CD4-positive, alpha-beta T cell treated with Interferon alpha-2 for 1 hour (primary cell): ENCODE measurements around the gene BLOC1S3.

ENCODE experiments used
- DNase-seq, 2 donors: peaks; one replicate each; pipeline ENCODE4 v3.0.0-alpha.2; 2020 to 2022

The BLOC1S3 gene

DNA sequence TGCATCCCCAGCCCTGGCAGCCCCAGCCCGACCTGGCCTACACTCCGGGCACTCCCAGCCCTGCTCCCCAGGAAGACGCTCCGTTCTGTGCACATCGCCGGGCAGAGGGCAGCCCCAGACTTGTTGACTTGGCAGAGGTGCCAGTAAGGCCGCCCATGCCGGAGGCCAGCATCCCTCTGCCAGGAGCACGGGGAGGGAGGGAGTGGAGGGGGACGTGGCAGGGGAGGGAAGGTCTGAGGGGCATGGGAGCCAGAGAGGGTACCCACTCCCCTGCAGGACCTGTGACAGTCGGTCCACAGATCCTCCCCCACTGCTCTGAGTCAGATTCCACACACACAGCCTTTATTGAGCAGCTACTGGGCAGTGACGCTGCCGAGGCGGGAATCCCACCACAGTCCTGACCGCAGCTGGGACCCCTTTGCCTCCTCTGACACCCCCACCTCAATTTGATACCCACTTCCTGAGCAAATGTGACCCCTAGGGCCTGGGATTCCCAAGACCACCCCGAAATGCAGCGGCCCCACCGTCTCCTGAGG, 15.9 kb upstream of the BLOC1S3 start:
- no peak for DNase-seq

DNA sequence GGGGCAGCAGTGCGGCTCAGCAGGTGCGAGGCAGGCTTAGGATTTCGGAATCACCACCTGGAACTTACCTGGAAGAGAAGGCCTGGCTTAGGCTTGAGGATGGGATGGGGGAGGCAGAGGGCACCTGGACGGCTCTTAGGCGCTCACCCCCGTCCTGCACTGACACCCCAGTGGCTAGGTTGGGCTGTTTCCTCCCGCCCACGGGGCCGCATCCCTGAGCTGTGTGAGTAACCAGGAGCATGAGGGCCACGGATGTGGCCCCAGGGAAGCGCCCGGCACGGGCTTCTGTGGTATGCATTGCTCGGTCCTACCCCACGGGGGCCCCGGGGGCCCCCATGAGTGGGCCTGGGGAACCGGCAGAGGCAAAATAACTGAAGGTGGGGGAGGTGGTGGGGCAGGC, 15.4 kb upstream of the BLOC1S3 start:
- no peak for DNase-seq

GRCh38 chr19:45163751-45164460, 14.7 kb upstream of the BLOC1S3 start:
- no peak for DNase-seq

GRCh38 chr19:45164577-45165335, 13.8 kb upstream of the BLOC1S3 start:
- peak; percentile 49 to 68 for DNase-seq

- no peak for DNase-seq
These were observed 11.8 kb upstream of the BLOC1S3 start for GRCh38 chr19:45166723-45167252.

- DNase-seq = peak in 1 of 2 donors; percentile 18
These were observed 9.7 kb upstream of the BLOC1S3 start for GRCh38 chr19:45168767-45169351.

- no peak for DNase-seq
These were observed 9.0 kb upstream of the BLOC1S3 start for GRCh38 chr19:45169602-45170001.

DNA sequence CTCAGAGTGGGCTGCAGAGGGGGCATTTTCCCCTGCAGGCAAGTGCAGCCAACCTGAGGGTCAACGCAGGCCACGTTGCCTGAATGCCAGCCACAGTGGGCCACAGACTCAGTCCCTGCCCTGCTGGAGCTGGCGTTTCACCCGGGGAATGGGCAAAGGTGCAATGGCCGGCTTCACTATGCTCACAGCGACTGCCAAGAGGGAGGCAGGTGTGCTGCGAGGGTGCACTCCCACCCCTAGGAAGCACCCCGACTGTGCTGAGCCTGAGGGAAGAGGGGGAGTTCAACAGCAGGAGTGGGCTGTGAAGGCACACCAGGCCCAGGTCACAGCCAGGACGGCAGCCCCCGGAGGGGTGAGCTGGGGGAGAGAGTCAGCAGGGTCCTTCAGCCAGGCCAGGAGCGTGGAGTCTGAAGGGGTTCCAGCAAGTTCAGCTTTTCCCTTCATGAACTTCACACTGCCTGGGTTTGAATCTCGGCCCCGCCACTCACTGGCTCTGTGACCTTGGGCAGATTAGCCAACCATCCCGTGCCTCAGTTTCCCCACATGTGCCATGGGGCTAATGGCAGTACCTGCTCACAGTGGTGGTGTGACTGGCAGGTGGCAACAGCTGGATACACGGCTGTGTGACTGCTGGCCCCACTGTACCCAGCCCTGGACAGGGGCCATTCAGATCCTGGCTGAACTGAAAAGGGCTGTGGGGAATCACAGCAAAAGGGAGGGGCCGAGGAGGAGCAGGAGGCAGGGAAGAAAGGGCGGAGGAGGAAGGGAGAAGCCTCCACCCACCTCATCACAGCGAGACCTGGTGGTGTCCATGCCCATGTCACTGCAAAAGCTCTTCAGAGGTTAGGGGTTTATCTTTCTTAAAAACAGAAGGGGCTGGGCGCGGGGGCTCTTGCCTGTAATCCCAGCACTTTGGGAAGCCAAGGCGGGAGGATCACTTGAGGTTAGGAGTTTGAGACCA, 8.2 kb upstream of the BLOC1S3 start:
- no peak for DNase-seq

DNA sequence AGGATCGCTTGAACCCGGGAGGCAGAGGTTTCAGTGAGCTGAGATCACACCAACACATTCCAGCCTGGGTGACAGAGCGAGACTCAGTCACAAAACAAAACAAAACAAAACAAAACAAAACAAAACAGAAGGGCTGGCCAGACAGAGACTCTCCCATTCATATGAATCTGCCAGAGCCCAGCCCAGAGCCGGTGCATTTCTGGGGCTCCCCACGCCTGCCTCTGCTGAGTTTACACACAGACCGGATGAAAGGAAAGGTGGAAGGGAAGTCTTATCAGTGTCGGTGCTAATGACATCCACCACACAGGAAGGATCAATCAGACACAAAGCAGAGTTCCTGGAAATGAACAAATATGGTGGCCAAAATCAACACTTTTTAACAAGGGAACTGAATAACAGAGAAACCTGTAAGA, 7.4 kb upstream of the BLOC1S3 start:
- peak; percentile 63 to 84 for DNase-seq

DNA sequence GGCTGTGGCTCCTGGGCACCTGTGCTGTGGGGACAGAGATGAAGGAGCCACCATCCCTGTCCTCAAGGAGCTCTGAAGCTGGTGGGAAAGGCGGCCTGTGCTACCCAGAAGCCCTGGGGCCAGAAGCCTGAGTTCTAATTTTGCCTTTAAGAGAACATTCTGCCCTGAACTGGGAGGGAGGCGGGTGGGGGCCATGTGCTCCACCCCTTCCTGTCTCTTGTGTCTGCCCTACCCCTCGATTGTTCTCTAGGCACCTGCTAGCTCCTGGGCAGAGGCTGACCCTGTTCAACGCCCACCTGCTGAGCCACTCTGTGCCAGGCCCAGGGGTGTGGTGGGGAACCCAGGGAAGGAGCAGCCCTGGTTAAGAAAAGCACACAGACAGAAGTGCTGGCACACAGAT, 6.4 kb upstream of the BLOC1S3 start:
- DNase-seq = peak in 1 of 2 donors; percentile 54

GRCh38 chr19:45172611-45173208, 5.9 kb upstream of the BLOC1S3 start:
- no peak for DNase-seq

DNA sequence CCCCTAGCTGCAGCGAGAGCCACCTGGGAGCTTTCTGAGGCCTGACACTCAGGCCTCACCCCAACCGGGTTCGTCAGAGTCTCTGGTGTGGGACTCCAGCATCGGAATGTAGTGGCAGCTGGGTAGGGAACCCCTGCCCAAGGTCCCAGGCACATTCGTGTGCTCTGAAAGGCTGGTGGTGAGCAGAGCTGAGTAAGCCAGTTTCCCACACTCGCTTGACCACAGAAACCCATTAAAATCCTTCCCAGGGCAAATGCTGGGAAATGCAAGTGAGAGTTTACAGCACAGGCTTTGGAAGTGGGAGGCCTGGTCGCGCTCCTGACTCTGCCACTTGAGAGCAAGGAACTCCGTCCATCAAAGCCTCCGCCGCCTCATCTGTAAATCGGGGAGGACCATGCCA, 4.8 kb upstream of the BLOC1S3 start:
- no peak for DNase-seq

- DNase-seq = no peak
These were observed 2.9 kb upstream of the BLOC1S3 start for GRCh38 chr19:45175515-45176345.

- no peak for DNase-seq
These were observed 745 bp upstream of the BLOC1S3 start, which contains the start of gene TRAPPC6A for GRCh38 chr19:45177817-45178261. Gene TRAPPC6A, minus strand, starts transcription at chr19:45178237. Its CDS starts 19 bp downstream, at chr19:45178218.

DNA sequence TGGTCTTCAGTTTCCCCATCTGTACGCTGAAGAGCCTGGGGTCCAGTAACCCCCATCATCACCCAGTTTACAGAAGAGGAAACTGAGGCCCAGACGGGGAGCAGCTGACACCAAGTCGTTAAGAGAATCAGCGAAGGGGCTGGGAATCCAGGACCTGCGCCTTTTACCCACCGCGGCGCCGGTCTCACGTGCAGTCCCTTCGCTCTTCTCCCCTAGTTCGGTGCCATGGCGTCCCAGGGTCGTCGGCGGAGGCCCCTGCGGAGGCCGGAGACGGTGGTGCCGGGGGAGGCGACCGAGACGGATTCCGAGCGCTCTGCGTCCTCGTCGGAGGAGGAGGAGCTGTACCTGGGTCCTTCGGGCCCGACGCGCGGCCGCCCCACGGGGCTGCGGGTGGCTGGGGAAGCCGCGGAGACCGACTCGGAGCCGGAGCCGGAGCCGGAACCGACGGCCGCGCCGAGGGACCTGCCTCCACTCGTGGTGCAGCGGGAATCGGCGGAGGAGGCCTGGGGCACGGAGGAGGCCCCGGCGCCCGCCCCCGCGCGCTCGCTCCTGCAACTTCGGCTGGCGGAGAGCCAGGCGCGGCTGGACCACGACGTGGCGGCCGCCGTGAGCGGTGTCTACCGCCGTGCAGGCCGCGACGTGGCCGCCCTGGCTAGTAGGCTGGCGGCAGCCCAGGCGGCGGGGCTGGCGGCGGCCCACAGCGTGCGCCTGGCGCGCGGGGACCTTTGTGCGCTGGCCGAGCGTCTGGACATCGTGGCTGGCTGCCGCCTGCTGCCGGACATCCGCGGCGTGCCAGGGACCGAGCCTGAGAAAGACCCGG, 698 bp downstream of the BLOC1S3 start:
- peak in 1 of 2 donors; percentile 34 for DNase-seq

DNA sequence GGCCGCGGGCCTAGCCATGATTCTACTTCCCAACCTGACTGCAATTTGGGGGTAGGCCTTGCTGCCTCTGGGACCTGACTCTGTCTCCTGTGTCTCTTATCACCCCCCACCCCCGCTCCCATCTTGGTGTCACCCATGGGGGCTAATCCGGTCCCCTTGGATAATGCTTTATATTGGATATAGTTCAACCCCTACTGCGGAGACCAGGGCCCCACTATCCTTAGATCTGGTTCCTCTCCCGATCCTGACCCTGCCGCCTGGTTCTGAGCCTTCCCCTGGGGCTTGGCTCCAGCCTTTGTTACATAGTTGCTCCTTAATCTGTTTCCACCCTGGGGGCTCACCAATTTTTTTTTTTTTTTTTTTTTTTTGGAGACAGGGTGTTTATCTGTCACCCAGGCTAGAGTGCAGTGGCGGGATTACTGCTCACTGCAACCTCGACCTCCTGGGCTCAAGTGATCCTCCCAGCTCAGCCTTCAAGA, 1.3 kb downstream of the BLOC1S3 start:
- no peak for DNase-seq

DNA sequence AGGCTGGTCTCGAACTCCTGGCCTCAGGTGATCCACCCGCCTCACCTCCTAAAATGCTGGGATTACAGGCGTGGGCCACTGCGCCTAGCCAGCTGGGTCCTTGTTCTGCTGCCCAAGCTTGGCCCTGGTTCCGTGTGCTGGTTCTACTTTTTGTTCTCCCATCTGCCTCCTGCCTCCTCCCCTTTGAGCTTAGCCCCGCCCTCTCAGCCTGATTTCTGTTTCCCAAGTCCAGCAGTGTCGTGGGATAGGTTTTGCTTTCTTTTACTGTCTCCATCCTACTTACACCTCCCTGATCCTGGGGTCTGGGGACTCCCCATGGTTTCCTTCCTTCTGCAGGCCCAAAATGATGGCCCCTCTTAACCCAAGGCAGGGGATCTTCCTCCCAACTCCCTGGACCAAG, 2.4 kb downstream of the BLOC1S3 start:
- no peak for DNase-seq

- no peak for DNase-seq
These were observed 4.2 kb downstream of the BLOC1S3 start for GRCh38 chr19:45182758-45183157.

GRCh38 chr19:45184115-45184514, 5.5 kb downstream of the BLOC1S3 start:
- no peak for DNase-seq
